Left renal pelvis (tissue), 4 donors: ENCODE data around the gene WDR43. TPM values are rescaled to one million over a fixed set of nuclear protein-coding genes. Genes with fewer than 3 reads are reported as not detected.
"Not testable (repeated sequence)": the region's sequence is repeated elsewhere in the genome, so short reads cannot be mapped to it uniquely, and the experiment has no call there.

Source experiments
- DNase-seq, 4 donors: peaks; one replicate each; pipeline ENCODE4 v3.0.0-alpha.2; 2013; ENCODE audit warnings: low read depth in 4 of 4, low spot score in 3 of 4
- polyA plus RNA-seq, 4 donors: library from polyadenylated mRNA; unstranded; fragments of 120-200 nt; gene quantifications; one replicate each; pipeline ENCODE4 v1.2.1, GENCODE V29; 2013; ENCODE audit not compliant: insufficient read length in 4 of 4

WDR43 gene
- polyA plus RNA-seq, 4 donors = 37.8 to 52.8 (median 47.1) TPM

DNA sequence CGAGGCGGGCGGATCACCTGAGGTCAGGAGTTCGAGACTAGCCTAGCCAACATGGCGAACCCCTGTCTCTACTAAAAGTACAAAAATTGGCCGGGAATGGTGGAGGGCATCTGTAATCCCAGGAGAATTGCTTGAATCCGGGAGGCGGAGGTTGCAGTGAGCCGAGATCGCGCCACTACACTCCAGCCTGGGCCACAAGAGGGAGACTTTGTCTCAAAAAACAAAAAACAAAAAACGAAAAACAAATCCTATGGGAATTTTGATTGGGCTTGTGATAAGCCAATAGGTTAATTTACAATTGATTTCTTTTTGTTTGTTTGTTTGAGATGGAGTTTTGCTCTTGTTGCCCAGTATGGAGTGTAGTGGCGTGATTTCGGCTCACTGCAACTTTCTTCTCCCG lies 62.4 kb downstream of the WDR43 start:
- no peak for DNase-seq

DNA sequence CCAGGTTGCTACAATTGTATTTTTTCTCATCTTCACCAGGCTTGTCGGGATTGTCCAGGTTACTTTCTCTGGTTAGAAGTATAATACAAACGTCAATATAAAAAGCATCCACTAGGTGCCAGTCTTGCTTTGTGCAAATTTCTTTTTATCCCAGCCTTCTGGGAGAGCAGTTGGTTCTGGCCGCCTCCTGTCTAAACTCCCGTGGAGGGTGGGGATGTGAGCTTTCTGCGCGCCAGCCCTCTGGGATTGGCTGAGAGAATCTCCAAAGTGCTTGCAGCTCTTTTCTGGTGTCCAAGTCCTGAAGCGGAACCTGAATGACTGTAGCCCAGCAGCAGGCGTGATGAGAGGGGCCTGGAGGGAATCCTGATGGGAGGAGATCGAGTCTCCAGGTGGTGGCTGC lies 64.2 kb downstream of the WDR43 start:
- DNase-seq = peak; percentile 36 to 63 (median 48)

DNA sequence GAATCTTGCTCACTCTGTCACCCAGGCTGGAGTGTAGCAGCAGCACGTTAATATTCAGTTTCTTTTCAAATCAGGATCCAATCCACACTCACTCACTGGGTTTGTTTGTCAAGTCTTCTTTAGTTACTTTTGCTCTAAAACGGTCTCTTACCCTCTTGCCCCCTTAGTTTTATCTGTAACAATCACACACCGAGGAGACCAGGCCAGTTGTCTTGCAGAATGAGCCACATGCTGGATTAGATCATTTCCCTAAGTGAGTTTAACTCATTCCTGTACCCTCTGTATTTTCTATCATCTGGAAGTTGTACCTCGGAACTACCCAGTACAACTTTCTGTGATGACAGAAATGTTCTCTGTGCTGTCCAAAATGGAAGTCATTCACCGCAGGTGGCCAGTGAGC lies 65.9 kb downstream of the WDR43 start:
- DNase-seq = no peak

DNA sequence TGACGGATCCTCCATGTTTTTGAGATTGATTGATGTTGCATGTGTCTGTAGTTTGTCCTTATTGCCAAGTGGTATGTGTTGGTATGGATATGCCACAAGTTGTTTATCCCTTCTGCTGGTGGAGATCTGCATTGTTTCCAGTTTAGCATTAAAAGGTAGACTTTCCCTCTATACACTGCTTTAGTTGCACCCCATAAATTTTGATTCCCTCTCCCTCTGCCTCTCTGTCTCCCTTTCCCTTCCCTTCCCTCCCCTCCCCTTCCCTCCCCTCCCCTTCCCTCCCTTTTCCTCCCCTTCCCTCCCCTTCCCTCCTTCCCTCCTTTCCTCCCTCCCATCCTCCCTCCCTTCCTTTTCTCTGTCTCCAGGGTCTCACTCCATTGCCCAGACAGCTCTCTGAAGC lies 68.0 kb downstream of the WDR43 start:
- no peak for DNase-seq

DNA sequence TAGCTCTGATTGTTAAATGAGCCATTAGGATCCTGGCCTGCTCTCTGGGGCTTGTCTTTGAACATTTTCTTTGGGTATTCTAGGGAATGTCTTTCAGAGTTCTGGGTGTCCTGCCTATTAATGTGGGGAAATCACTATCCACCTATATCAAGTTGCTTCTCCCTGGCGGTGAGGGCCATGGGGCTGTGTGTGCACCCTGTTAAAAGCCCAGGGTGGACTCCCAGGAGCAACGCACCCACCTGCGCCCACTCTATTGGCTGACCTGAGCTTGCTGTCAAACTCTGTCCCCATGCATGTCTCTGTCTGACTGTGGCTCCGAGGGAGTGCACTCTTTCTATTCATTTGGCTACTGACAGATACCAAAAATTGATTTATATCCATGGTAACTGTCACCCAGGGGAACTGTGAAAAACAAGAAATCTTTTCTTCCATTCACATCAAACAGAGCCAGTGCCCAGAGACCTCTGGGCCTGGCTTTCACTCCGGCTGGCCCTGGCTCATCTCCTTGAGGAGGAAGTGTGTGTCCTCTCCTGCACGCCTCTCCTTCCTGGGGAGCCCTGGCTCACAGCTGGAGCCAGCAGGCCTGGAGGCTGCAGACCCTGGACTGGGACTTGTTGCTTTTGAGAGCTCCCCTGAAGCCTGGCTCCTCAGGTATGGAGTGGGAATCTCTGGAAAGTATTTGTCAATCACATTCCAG lies 76.1 kb downstream of the WDR43 start:
- DNase-seq = no peak

DNA sequence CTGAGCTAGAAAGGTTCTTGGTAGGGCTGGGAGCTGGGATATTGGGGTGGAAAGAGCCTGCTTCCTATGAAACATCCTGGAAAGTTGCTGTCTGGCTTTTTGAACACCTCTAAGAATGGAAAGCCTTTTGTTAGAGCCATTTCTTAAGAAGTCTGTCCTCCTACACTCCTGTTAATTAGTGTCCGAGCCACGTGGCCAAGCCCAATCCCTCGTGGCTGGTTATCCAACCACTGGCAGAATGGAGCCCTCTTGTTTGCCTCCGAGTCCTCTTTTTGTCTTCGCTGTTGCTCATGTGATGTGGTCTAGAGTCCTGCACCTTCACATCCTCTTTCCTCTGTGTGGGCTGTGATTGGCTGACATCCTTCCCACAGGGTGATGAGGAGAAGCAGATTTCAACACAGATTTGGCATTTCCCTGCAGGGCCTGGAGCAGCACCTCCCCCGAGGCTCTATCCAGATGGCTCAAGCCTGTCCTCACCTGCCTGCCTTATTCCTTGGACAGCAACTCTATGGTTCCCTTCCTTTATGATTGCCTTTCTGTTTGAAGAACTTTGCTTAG lies 78.4 kb downstream of the WDR43 start:
- DNase-seq = no peak

DNA sequence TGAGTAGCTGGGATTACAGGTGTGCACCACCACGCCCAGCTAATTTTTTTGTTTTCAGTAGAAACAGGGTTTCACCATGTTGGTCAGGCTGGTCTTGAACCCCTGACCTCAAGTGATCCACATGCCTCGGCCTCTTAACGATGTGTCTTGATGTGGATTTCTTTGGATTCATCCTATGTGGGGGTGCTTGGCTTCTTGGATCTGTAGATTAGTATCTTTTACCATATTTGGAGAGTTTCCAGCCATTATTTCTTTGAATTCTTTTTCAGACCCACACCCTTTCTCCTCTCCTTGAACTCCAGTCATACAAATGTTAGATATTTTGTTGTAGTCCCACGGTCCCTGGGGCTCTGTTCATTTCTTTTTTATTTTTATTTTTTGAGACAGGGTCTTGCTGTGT lies 79.8 kb downstream of the WDR43 start:
- DNase-seq = no peak

DNA sequence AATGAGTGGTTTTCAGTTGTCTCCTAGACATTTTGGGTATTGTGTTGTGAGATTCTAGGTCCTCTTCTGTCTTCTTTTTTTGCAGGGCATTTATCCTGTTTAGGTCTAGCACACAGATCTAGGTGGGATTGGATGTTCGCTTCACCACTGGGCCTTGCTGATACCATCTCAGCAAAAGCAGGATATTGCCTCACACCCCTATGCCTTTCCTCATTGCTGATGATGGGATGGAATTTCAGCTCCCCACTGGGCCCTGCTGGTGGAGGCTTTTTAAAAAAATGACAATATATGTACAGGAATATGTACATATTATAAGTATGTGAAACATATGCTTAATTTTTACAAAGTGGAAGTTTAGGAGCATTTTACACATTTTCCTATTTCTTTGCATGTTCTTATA lies 81.2 kb downstream of the WDR43 start:
- no peak for DNase-seq

DNA sequence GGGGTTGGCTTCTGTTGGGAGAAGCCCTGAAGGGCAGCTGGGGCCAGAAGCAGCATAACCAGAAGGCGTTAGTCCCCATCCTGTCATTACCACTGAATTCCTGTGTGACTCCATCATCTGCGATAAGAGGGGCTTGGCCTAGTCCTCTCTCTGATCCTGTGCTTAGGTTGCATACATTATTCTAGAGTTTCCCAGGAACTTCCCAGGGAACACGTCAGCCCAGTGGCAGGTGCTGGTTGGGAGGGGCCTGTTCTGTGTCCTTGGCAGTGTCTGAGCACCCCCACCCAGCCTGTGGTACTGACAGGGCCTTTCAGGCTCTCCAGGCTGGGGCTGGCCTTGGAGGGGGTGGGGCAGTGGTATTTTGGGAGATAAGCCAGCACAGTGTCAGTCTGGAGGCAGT lies 82.1 kb downstream of the WDR43 start:
- no peak for DNase-seq

DNA sequence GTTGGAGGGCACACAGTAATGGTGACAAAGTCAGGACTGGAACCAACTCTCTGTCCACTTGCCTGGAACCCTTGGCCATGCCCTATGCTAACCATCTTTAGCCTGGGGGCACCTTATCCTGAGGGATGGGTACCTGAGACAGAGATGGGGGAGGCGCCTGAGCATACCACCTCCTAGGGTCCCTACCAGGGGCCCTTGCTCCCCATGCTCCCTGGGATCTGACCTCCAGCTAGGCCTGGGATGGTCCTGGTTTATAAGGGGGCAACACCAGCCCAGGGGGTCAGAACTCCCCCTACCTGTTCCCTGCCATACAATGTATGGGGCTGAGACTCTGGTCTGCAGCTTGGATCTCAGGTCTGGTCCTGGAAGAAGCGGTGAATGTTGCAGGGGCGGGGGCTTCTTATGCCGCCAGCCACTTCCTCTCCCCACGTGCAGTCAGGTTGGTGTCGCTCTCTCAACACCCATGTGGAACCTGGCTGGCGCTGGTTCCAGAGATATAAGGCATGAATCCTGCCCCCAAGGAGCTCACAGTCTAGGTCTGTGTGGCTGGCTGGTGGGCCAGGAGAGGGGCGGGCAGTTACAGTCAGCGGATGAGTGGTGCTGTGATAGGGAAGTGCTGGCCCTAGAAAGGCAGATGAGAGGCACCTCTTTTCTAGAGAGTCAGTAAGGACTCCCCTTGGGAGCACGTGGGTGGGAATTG lies 82.9 kb downstream of the WDR43 start:
- DNase-seq = no peak

DNA sequence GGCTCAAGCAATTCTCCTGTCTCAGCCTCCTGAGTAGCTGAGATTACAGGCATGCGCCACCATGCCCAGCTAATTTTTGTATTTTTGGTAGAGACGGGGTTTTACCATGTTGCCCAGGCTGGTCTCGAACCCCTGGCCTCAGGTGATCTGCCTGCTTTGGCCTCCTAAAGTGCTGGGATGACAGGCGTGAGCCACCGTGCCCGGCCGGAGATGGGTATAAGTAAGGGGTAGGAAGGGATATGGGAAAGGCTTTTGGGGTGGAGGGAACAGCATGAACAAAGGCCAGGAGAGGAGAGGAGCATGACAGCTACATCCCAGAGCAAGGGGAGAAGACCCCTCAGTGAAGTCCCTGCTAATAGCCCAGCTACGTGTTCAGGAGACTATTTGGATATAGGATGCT lies 83.5 kb downstream of the WDR43 start:
- DNase-seq = not testable (repeated sequence)

DNA sequence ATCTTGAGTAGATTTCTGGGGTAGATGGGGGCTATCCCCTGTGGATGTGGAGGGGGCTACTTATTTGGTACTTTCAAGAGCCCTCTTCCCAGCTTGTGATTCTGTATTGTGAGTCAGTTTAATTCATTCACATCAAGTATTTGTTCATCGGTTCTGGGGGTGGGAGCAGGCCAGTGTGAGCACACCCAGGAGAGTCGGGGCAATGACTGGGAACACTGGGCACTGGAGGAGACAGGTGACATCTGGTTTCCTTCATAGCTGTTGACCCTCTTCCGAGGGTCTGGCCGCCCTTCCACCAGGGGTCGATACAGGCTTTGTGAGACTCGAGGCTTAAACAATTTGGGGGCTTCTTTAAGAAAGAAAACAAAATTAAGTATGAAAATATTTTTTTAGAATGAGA lies 84.1 kb downstream of the WDR43 start:
- DNase-seq = no peak

DNA sequence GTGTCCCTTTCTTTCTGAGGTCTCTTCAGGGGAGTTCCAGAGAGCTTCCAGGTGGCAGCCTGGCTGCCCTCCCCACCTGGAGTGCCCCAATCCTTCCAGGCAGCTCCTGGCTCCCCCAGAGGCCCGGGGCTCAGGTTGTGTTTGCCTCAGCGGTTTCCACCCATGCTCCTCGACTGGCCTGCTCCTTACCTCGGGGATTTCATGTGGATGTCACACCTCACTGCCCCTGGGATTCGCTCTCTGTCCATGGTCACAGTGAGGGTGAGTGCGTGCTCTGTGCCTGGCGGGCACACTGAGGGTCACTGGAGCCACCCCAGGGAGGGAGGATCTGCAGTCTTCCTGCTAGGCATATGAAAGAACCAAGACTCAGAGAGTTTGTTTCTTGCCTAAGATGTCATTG lies 84.6 kb downstream of the WDR43 start:
- no peak for DNase-seq

DNA sequence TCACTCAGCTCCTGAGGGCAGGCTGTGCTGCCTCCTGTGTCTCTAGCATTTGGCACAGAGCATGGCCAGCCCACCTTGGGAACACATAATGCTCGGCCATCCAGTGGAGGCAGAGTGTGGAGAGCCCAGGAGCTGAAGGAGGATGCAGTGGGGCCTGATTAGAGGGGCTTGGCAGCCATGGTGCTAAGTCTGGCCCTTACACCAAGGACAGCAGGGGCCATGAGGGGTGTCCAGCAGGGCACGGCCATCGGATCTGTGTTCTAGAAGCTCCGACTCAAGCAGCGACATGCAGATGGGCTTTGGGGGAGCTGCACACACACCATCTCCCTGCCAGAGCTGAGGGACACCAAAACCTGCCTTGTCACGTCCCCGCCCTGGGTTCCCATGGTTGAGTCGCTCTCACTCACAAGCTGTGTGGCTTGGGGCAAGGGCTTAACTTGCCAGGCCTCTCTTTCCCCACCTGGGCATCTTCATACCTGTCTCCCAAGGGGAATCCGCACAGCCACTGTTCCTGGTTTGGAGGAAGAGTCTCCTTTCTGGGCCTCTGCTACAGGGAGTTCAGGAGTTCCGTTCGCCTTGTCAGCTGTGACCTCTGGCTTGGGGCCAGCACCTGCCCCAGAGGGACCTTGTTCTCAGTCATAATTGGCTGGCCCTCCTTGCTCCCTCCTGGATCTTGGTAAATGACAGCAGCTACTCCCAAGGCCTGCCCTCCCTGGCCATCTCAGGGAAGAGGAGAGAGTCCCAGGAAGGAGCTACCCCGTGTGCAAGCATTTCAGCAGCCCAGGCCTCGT lies 85.3 kb downstream of the WDR43 start:
- DNase-seq = no peak

DNA sequence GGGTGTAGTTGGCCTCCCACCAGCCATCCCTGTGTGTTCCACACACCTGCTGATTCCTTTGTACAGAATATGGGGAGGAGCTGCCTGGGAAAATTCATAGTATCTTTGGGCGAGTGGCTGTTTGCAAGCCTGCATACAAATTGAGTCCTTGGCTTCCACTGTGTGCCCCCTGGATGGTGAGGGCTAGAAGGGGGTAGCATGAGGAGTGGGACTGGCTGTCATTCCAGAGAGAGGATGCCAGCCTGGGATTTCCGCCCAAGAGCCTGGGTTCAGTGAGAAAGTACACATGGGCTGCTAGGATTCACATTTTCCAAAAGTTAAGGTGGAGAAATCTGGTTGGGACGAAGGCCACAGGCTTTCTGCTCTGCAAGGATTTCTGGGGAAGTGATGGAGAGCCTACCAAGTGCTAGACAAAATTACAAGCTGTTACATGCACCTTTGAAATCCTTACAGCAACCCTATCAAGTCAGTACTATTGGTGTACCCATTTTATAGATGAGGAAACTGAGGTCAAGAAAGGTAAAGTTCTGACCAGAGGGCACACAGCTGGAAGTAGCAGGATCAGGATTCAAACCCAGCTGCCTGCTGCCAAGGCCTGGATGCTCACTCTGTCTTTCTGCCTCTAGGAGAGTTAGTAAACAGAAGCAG lies 86.0 kb downstream of the WDR43 start:
- DNase-seq = no peak

DNA sequence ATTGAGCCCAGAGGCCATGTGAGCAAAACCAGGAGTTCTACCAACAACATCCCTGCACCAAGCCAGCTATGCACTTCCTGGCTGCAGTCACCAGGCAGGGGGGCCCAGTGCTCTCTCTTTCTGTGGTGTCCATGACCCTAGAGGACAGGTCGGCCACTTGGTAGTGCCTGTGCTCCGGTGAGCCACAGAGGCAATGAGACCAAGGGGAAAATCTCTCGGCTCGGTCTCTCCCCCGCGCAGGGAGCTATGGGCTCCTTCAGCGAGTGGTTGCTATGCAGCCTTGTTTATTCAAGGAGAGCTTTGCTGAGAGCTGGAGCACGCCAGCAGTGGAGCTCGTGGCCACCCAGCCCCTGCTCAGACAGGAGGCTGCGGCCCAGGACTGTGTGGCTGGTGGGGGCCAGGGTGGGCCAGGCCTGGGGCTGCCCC lies 86.6 kb downstream of the WDR43 start, which contains the start of gene TOGARAM2:
Gene TOGARAM2, plus strand, starts transcription at position 283 of the 426 bp plus-strand sequence. CDS start 13,537 bp downstream, outside the sequence.
- DNase-seq = peak in 2 of 4 donors; percentile 50 to 58

DNA sequence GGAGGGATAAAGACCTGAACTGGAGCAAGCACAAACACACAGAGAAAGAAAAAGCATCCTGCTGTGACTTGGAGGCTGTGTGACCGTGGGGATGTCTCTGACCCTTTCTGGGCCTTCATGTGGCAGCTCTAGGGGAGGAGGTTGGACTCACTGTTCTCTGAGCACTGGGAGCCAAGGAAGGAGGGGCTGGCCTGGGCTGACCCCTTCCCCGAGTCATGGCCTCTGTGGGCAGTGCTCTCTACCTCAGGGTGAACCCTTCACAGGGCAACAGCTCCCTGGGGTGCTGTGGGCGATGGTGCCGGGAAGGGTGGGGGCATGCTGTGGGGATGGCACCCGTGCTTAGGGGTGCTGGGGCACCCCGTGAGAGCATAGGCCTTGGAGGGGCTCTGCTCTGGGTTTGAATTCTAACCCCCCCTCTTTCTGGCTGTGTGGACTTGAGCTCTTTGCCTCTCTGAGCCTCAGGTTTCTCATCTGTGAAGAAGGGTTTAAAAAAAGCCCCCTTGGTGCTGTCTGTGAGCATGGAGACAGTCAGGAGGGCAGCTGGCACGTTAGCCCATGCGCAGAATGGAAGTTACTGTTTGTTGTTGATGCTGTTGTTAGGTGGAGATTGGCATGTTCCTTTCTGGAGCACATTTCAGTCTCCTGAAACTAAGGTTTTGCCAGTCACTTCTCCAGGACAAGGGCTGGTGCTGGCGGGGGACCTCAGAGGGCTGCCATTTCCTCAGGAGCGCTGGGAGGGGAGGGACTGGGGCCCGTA lies 87.3 kb downstream of the WDR43 start:
- DNase-seq = no peak

DNA sequence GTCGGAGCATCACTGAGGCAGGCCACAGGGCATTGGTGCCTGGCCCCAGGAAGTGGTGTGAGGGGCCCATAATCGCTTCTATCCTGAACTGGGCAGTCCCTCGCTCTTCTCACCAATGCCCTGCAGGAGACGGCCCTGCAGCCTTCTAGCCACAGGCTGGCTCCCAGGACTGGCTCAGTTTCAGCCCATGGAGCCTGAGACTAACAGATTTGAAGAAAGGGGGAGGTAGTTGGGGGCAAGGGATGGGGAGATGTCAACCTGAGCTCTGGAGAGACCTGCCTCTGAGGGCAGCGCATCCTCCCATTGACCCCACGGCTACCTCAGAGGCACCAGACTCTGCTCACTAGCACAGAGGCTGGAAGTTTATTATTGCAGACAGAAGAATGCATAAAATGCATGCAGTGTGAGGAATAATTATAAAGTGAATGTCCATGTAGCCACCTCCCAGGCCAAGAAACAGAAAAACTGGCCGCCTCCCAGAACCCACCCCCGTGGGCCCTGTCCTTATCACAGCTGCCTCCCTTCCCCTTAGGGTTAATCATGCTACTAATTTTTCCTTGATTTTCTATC lies 88.0 kb downstream of the WDR43 start:
- no peak for DNase-seq

DNA sequence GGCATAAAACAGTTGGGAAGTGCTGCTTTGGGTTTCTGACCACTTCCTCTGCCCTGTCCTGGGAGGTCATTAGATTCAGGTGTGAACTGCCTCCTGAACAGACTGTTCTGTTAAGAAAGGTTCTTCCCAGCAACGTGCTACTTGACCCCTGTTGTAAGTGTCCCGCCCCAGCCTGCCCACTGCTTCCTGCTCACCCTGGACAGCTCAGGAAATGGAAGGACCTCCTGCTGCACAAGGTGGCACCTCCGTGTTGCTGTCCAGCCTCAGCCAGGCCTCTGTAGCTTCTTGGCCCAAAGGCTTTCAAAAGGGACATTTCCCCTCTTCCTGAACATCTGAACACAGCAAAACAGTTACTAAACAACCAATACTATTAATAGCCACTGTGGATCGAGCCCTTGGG lies 92.0 kb downstream of the WDR43 start:
- no peak for DNase-seq

DNA sequence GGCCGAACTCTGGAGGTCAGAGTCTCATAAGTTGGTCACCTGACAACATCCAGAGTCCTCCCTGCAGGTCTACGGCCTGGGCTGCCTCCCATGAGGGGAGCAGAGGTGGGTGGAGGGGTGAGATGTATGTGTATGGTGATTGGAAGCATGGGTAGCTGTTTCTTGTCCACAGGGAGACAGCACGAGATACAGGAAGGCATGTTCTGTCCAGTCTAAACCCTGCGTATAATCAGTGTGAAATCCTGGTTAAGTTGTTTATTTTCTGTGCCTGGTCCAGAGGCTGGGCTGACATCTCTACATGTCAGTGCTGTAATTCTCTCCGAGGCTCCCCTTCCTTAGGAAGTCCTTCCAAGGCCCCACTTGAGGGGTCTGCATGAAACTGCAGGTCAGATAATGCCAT lies 95.5 kb downstream of the WDR43 start:
- DNase-seq = no peak
